ENCODE results near the gene ABO. TPM values are rescaled to one million over a fixed set of nuclear protein-coding genes. Genes with fewer than 3 reads are reported as not detected.
"Not testable (repeated sequence)": the region's sequence is repeated elsewhere in the genome, so short reads cannot be mapped to it uniquely, and the experiment has no call there.

The ABO gene
- total RNA-seq, 1 experiment from 2014 or later, result not detected

DNA sequence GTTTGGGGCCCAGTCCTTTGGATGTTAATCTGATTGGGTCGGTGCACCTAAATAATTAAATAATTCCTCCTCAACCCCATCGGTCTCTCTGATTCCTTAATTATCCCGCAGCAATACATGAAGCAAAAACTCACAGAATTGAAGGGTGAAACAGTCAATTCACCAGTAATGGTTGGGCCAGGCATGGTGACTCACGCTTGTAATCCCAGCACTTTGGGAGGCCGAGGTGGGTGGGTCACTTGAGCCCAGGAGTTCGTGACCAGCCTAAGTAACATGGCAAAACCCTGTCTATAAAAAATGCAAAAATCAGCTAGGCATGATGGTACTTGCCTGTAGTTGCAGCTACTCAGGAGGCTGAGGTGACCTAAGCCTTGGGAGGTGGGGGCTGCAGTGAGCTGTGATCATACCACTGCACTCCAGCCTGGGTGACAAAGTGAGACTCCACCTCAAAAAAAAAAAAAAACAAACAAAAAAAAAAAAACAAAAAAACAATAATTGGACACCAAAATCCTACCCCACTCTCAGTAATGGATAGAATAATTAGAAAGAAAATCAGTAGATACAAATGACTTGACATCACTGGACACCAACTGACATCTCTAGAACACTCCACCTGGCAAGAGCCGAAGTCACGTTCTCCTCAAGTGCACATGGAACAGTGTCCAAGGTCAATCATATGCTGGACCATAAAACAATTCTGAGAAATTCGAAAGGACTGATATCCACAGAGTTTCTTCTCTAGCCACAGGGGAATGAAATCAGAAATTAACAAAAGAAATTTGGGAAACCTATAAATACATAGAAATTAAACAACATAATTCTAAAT lies 5.3 kb downstream of the ABO start:
- DNase-seq (ENCODE audit: low spot score), result no peak
- in situ Hi-C loops (cut with HindIII; ENCODE audit: low sequenced_read_pairs), result no loop called here

DNA sequence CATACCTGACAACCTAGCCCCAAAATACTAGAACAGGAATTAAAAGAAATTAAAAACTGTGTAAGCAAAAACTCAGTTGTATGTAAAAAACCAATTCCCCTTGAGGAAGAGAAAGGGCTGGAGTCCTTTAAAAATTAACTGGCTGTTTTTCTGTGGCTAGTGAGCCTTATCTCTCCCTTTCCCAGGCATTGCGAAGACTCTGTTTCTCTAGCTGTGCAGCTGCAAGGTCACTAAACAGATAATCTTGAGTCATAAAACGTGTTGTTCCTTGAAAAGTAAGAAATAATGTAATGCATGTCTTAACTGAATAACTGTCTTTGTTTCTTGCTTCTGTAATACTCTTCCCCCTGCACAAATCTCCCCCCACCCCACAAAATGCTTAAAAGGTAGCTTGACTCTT lies 5.9 kb downstream of the ABO start:
- DNase-seq (ENCODE audit: low spot score); in situ Hi-C loops (cut with HindIII; ENCODE audit: low sequenced_read_pairs): not testable (repeated sequence)

GRCh38 chr9:133268335-133269056 lies 6.5 kb downstream of the ABO start:
- in situ Hi-C loops (cut with HindIII; ENCODE audit: low sequenced_read_pairs), result no loop called here
- no peak for DNase-seq (ENCODE audit: low spot score)

DNA sequence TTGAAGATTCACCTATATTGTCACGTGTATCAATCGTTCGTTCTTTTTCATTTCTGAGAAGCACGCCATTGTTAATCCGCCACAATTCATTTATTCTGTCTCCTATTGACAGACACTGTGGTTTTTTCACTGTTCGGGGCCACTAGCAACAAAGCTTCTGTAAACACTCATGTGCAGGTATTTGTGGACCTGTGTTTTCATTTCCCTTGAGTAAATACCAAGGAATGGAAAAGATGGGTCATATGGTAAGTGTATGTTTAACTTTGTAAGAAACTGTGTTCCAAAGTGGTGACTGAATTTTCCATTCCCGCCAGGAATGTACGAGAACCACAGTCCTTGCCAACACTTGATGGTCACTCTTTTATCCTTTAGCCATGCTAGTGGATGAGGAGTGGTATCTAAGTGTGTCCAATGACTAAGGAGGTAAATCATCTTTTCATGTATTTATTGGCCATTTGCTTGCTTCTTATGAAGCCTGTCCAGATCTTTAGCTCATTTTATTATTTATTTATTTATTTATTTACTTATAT lies 10.7 kb downstream of the ABO start:
- no peak for DNase-seq (ENCODE audit: low spot score)
- in situ Hi-C loops (cut with HindIII; ENCODE audit: low sequenced_read_pairs), result no loop called here

- in situ Hi-C loops (cut with HindIII; ENCODE audit: low sequenced_read_pairs), result no loop called here
- no peak for DNase-seq (ENCODE audit: low spot score)
Observed at GRCh38 chr9:133263557-133263956, 11.4 kb downstream of the ABO start.

DNA sequence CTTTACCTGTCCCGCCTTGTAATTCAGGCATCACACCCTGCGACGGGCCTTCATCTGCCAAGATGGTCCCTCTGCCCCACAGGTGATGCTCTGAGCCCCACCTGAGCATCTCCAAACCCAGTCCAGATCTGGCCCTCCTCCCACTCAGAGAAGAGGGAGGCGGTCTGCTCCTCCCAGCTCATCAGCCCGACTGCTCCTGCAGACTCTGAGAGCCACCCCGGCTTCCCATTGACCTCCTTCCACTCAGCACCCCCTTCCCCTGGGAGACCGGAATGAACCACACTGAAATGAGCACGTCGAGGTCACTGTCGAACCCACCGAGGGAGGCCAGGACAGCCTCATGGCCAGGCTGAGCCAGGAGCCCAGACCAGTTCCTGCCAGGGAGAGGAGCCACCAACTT lies 12.8 kb downstream of the ABO start:
- DNase-seq (ENCODE audit: low spot score), result no peak
- in situ Hi-C loops (cut with HindIII; ENCODE audit: low sequenced_read_pairs), result no loop called here

- no peak for DNase-seq (ENCODE audit: low spot score)
- in situ Hi-C loops (cut with HindIII; ENCODE audit: low sequenced_read_pairs), result no loop called here
Observed at GRCh38 chr9:133261753-133262120, 13.3 kb downstream of the ABO start.

DNA sequence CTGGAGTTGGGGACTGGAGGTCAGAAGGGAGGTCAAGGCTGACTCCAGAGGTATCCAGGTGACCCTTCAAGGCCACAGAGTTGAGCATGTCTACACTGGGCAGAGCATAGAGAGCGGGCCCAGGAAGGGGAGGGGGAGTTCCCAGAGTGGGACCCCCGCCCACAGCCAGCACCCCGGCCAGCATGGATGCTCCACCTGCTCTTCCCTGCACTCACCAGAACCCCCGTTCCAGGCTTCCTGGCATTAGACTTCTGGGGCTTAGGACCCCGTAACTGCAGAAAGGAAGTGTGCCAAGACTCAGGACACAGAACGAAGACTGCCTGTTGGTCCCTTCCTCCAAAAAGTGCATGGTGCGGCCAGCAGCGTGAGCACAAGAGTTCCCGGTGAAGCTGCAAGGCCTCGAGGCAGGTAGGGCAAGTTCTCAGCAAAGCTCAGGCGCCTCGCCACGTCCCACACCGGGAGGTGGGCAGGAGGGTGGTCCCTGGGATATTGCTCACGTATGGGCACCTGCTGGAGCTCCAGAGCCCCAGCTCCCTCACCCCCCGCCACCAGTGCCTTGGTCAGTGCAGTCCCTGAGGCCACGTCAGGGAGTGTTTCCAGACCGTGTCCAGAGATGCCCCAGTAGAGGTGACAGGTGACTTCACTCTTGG lies 13.8 kb downstream of the ABO start:
- DNase-seq (ENCODE audit: low spot score), result no peak
- in situ Hi-C loops (cut with HindIII; ENCODE audit: low sequenced_read_pairs), result no loop called here

DNA sequence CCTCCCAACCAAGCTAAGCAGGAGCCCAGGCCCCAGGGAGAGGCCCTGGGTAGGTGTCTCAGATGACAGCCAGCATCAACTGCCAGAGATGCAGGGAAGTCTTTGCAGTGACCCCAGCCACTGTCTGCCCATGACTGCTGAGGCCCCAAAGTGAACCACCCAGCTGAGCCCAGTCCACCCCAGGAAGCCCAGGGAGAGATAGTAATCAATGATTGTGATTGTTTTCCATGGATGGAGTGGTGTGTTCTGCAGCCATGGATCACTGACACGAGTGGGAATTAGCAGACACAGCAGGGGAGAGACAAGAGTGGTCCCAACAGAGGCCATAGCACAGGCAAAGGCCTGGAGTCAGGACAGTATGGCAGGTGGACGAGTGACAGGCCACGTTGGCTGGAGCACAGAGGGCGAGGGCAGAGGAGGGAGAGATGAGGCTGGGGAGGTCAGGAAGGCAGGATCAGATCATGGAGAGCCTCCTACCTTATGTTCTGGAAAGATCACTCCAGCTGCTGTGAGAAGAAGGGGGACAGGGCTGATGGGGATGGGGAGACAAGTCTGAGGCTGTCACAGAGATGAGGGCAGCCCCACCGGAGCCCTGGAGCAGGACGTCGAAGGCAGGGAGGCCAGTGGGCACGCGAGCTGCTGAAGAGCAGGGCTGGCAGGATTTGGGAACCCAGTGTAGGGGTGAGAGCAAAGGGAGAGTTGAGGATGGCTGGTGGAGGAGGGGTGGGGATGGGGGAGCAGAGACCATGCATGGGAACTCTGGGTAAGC lies 14.5 kb downstream of the ABO start:
- in situ Hi-C loops (cut with HindIII; ENCODE audit: low sequenced_read_pairs), result no loop called here

GRCh38 chr9:133258061-133259015 lies 16.7 kb downstream of the ABO start:
- DNase-seq (ENCODE audit: low spot score), result no peak
- in situ Hi-C loops (cut with HindIII; ENCODE audit: low sequenced_read_pairs), result no loop called here

More for the DNA sequence above, 14.5 kb downstream of the ABO start:
- DNase-seq (ENCODE audit: low spot score), result no peak

GRCh38 chr9:133257465-133257956 lies 17.5 kb downstream of the ABO start:
- no peak for DNase-seq (ENCODE audit: low spot score)
- in situ Hi-C loops (cut with HindIII; ENCODE audit: low sequenced_read_pairs), result no loop called here

GRCh38 chr9:133256686-133257091 lies 18.3 kb downstream of the ABO start:
- DNase-seq (ENCODE audit: low spot score), result no peak
- in situ Hi-C loops (cut with HindIII; ENCODE audit: low sequenced_read_pairs), result no loop called here

GRCh38 chr9:133256136-133256461 lies 18.9 kb downstream of the ABO start:
- no peak for DNase-seq (ENCODE audit: low spot score)
- in situ Hi-C loops (cut with HindIII; ENCODE audit: low sequenced_read_pairs), result no loop called here

- in situ Hi-C loops (cut with HindIII; ENCODE audit: low sequenced_read_pairs), result no loop called here
- no peak for DNase-seq (ENCODE audit: low spot score)
Observed at GRCh38 chr9:133255371-133256135, 19.4 kb downstream of the ABO start.

DNA sequence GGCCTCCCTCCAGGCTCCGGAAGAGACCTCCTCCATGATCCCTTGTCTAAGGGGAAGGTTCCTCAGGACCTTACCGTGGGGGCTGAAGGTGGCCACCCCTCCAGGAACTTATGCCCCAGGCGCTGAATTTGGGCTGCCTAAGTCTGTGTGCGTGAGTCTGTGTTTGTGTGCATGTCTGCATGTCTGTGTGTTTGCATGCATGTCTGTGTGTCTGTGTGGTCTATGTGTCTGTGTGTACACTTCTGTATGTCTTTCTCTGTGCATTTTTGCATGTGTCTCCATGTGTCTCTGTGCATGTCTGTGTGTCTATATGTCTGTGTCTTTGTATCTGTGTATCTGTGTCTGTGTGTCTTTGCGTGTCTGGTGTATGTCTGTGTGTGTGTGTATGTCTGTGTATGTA lies 20.5 kb downstream of the ABO start:
- in situ Hi-C loops (cut with HindIII; ENCODE audit: low sequenced_read_pairs), result no loop called here
- no peak for DNase-seq (ENCODE audit: low spot score)

- no peak for DNase-seq (ENCODE audit: low spot score)
- in situ Hi-C loops (cut with HindIII; ENCODE audit: low sequenced_read_pairs), result no loop called here
Observed at GRCh38 chr9:133253268-133253667, 21.7 kb downstream of the ABO start.

DNA sequence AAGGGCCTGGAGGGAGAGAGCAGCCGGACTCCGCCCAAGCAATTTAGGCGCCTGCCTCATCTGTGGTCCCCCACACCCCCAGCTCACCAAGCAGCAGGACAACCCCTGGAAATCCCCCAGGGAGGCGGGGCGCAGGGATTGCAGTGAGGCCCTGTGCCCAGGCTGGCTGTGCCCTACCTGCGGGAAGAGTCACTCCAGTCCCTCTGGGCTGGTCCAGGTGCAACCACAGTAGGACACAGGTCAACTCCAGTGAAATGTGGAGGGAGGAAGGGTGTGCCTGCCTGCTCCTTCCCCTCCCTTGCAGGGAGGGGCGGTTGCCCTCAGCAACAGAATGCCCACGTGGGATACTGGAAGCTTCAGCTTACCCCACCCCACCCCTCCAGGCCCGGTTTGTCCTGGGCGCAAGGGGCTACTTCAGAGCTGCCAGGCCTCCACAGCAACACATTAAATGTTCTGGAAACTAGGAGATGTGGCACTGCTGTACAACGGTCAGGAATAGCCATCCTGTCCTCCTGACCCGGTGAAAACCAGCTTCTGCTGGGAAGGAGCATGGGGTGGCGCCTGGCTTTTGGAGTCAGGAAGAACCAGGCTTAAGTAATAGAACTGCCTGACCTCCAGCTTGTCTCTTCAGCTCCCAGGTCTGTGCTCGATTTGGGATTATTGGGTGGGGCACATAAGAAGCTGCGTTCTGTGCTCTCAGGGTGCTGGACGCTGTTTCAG lies 22.5 kb downstream of the ABO start:
- no peak for DNase-seq (ENCODE audit: low spot score)
- in situ Hi-C loops (cut with HindIII; ENCODE audit: low sequenced_read_pairs), result no loop called here

Measured in G401 (cell line).